ENCODE results near the gene TSKU.

- TF ChIP-seq, protein P1, sequence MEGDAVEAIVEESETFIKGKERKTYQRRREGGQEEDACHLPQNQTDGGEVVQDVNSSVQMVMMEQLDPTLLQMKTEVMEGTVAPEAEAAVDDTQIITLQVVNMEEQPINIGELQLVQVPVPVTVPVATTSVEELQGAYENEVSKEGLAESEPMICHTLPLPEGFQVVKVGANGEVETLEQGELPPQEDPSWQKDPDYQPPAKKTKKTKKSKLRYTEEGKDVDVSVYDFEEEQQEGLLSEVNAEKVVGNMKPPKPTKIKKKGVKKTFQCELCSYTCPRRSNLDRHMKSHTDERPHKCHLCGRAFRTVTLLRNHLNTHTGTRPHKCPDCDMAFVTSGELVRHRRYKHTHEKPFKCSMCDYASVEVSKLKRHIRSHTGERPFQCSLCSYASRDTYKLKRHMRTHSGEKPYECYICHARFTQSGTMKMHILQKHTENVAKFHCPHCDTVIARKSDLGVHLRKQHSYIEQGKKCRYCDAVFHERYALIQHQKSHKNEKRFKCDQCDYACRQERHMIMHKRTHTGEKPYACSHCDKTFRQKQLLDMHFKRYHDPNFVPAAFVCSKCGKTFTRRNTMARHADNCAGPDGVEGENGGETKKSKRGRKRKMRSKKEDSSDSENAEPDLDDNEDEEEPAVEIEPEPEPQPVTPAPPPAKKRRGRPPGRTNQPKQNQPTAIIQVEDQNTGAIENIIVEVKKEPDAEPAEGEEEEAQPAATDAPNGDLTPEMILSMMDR (IDR thresholded peaks at IDR 0.05; ENCODE audit: low read length): no peak
- TF ChIP-seq EZH2phosphoT487 (IDR thresholded peaks at IDR 0.05; ENCODE audit: low read length) (no peak), EZH2 (optimal IDR thresholded peaks at IDR 0.05; ENCODE audit: low read depth, low read length) (no peak)
Observed at GRCh38 chr11:76765863-76766350, 17.2 kb upstream of the TSKU start.

All from MM.1S (cell line).